Neural cell (in vitro differentiated cells): ENCODE results near the gene DCUN1D3. TPM values are rescaled to one million over a fixed set of nuclear protein-coding genes. Genes with fewer than 3 reads are reported as not detected.

ENCODE experiments used
- H2AFZ ChIP-seq: fragments of 200-600, 300-800 bp; sonication (generic), shearing (Covaris generic); 2 replicates; pipeline ENCODE4 v1.6.0; 2014; ENCODE audit warnings: low read depth, mild to moderate bottlenecking, antibody characterized with exemption, low read length, moderate library complexity
- H3F3A ChIP-seq: fragments of 200-600 bp; shearing (Covaris generic); 2 replicates; pipeline ENCODE4 v1.6.1; 2016; ENCODE audit warnings: mild to moderate bottlenecking, moderate library complexity, mixed read lengths, antibody characterized with exemption, low read length; ENCODE audit not compliant: insufficient read depth, poor library complexity, severe bottlenecking
- H3K27ac ChIP-seq: fragments of 200-600, 300-800 bp; sonication (generic), shearing (Covaris generic); 2 replicates; pipeline ENCODE4 v1.5.1; 2014; ENCODE audit warnings: mild to moderate bottlenecking, low read length, moderate library complexity
- H3K27me3 ChIP-seq: fragments of 300-800, 200-600 bp; sonication (generic), shearing (Covaris generic); 2 replicates; pipeline ENCODE4 v1.6.0; 2014; ENCODE audit warnings: mild to moderate bottlenecking, low read depth, low read length, moderate library complexity; ENCODE audit not compliant: insufficient read depth
- H3K36me3 ChIP-seq: fragments of 300-800, 200-600 bp; sonication (generic), shearing (Covaris generic); 2 replicates; pipeline ENCODE4 v1.5.1; 2014; ENCODE audit warnings: mild to moderate bottlenecking, antibody characterized with exemption, low read length, moderate library complexity; ENCODE audit not compliant: insufficient read depth
- H3K4me2 ChIP-seq: fragments of 300-800, 200-600 bp; sonication (generic), shearing (Covaris generic); 2 replicates; pipeline ENCODE4 v1.6.0; 2014; ENCODE audit warnings: mild to moderate bottlenecking, low read length
- H3K4me3 ChIP-seq: fragments of 300-800, 200-600 bp; sonication (generic), shearing (Covaris generic); 2 replicates; pipeline ENCODE4 v1.5.1; 2014; ENCODE audit warnings: mild to moderate bottlenecking, low read length, moderate library complexity
- H3K79me2 ChIP-seq: fragments of 200-600 bp; shearing (Covaris generic); replicated peaks from 2 replicates; pipeline ENCODE4 v1.6.0; 2014; ENCODE audit warnings: mild to moderate bottlenecking, low read length, moderate library complexity; ENCODE audit not compliant: insufficient read depth
- H3K9ac ChIP-seq: fragments of 300-800, 200-600 bp; sonication (generic), shearing (Covaris generic); 2 replicates; pipeline ENCODE4 v1.6.1; 2016; ENCODE audit warnings: mild to moderate bottlenecking, low read length, mixed read lengths
- H3K9me2 ChIP-seq: fragments of 200-600 bp; shearing (Covaris generic); 2 replicates; pipeline ENCODE4 v1.6.1; 2016; ENCODE audit warnings: mild to moderate bottlenecking, low read length, mixed read lengths; ENCODE audit not compliant: insufficient read depth
- H3K9me3 ChIP-seq: fragments of 200-600, 300-800 bp; sonication (generic), shearing (Covaris generic); 2 replicates; pipeline ENCODE4 v1.6.1; 2016; ENCODE audit warnings: mild to moderate bottlenecking, mixed run types, low read length, moderate library complexity, mixed read lengths
- H4K20me1 ChIP-seq: fragments of 200-600 bp; shearing (Covaris generic); 2 replicates; pipeline ENCODE4 v1.6.1; 2016; ENCODE audit warnings: mild to moderate bottlenecking, mixed run types; ENCODE audit not compliant: insufficient read depth
- CTCF ChIP-seq: fragments of 450-650 bp; IDR thresholded peaks from 2 replicates; pipeline ENCODE4 v1.5.1; 2014; ENCODE audit warnings: antibody characterized with exemption, mild to moderate bottlenecking, moderate library complexity; ENCODE audit not compliant: poor library complexity, severe bottlenecking
- EP300 ChIP-seq: fragments of 450-650 bp; conservative IDR thresholded peaks from 2 replicates; pipeline ENCODE4 v1.6.1; 2014; ENCODE audit warnings: antibody characterized with exemption, mild to moderate bottlenecking, moderate library complexity; ENCODE audit not compliant: poor library complexity, severe bottlenecking
- EZH2 ChIP-seq: fragments of 200-600, 300-800 bp; shearing (Covaris generic), sonication (generic); IDR thresholded peaks from 2 replicates; pipeline ENCODE4 v1.6.1; 2014; ENCODE audit warnings: antibody characterized with exemption, low read length, borderline replicate concordance, mild to moderate bottlenecking; ENCODE audit not compliant: insufficient read depth, poor library complexity, severe bottlenecking
- MXI1 ChIP-seq: fragments of 450-650 bp; conservative IDR thresholded peaks from 2 replicates; pipeline ENCODE4 v1.6.1; 2014; ENCODE audit warnings: antibody characterized with exemption, mild to moderate bottlenecking; ENCODE audit not compliant: poor library complexity, severe bottlenecking
- POLR2AphosphoS5 ChIP-seq: IDR thresholded peaks from 2 replicates; pipeline ENCODE4 v1.6.1; 2012
- RAD21 ChIP-seq: fragments of 450-650 bp; conservative IDR thresholded peaks from 2 replicates; pipeline ENCODE4 v1.6.1; 2014; ENCODE audit warnings: antibody characterized with exemption, mild to moderate bottlenecking, moderate library complexity
- REST ChIP-seq: IDR thresholded peaks from 2 replicates; pipeline ENCODE4 v1.6.1; 2012; ENCODE audit warnings: borderline replicate concordance
- SMC3 ChIP-seq: fragments of 450-650 bp; conservative IDR thresholded peaks from 2 replicates; pipeline ENCODE4 v1.6.1; 2014; ENCODE audit warnings: antibody characterized with exemption, mild to moderate bottlenecking, moderate library complexity; ENCODE audit not compliant: poor library complexity
- TAF1 ChIP-seq: IDR thresholded peaks from 2 replicates; pipeline ENCODE4 v1.6.1; 2012; ENCODE audit warnings: low read depth
- polyA plus RNA-seq: library from polyadenylated mRNA; depleted of rRNA; stranded (reverse); fragments of >200 nt; gene quantifications from 2 replicates; pipeline ENCODE4 v1.2.3, GENCODE V29; 2014

Gene DCUN1D3
- polyA plus RNA-seq, 1 donor from 2014 or later = 9.2 TPM

DNA sequence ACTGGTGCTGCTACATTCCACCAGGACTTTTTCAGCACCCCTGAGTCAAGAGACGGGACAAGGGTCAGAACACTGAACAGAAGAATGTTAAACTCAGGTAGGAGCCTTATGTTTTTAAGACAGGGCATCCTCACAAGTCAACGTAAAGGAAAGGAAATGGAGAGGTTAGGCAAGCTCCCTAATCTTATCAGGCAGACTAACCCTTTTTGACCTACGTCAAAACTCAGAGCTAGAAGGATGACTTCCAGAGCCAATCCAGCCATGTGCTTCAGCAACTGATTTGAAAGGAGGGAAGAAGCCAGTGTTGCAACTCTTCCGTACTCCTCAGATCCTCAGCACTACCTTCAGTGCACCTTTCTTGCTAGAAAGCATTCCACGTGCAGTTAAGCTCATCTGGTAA is 47.0 kb downstream of the DCUN1D3 start:
- H3K9me2 ChIP-seq = no peaks in the 10 kb centered on the region
- H4K20me1 ChIP-seq = no peaks in the 10 kb centered on the region
- no peak overlapping the region for H3K4me2 ChIP-seq
- H3K4me3 ChIP-seq = no peak overlapping the region
- H2AFZ ChIP-seq = no peak overlapping the region
- peaks cover 15% of the 10 kb centered on the region for H3K36me3 ChIP-seq
- H3K79me2 ChIP-seq = no peaks in the 10 kb centered on the region
- TF ChIP-seq POLR2AphosphoS5 (no peak), MXI1 (no peak), TAF1 (no peak), SMC3 (no peak), CTCF (no peak), REST (no peak), EP300 (no peak), RAD21 (no peak), EZH2 (no peak)
- no peaks in the 10 kb centered on the region for H3K27me3 ChIP-seq
- H3F3A ChIP-seq = no peaks in the 10 kb centered on the region
- H3K9ac ChIP-seq = no peak overlapping the region
- H3K9me3 ChIP-seq = no peaks in the 10 kb centered on the region
- no peak overlapping the region for H3K27ac ChIP-seq

GRCh38 chr16:20851601-20852000 is 48.6 kb downstream of the DCUN1D3 start:
- Histone ChIP-seq H3K4me2 (no peak overlapping the region), H3K27me3 (no peaks in the 10 kb centered on the region), H3K36me3 (peaks cover 10% of the 10 kb centered on the region), H4K20me1 (no peaks in the 10 kb centered on the region), H3K4me3 (no peak overlapping the region), H3K79me2 (no peaks in the 10 kb centered on the region), H3F3A (no peaks in the 10 kb centered on the region), H3K9ac (no peak overlapping the region), H3K9me3 (no peaks in the 10 kb centered on the region), H3K9me2 (no peaks in the 10 kb centered on the region), H3K27ac (no peak overlapping the region), H2AFZ (no peak overlapping the region)
- TF ChIP-seq SMC3 (no peak), CTCF (no peak), POLR2AphosphoS5 (no peak), EP300 (no peak), TAF1 (no peak), RAD21 (no peak), REST (no peak), EZH2 (no peak), MXI1 (no peak)
